SJCRH30 (cell line): Measurements from ENCODE around the gene KCNAB2. TPM values are rescaled to one million over a fixed set of nuclear protein-coding genes. Genes with fewer than 3 reads are reported as not detected.
A peak's percentile ranks its signal among the peaks of the same experiment; 100 is the strongest.
"Not testable (repeated sequence)": the region's sequence is repeated elsewhere in the genome, so short reads cannot be mapped to it uniquely, and the experiment has no call there.

Experiments used
- DNase-seq, 2 experiments: peaks; one replicate each; pipeline ENCODE4 v3.0.0-alpha.2; 2015 to 2020
- H3K27ac ChIP-seq: fragments of 250-450 bp; sonication (Bioruptor Pico); 2 replicates; pipeline ENCODE4 v1.5.1; 2020; ENCODE audit warnings: mild to moderate bottlenecking, moderate library complexity
- H3K27me3 ChIP-seq: fragments of 250-450 bp; sonication (Bioruptor Pico); 2 replicates; pipeline ENCODE4 v1.5.1; 2020; ENCODE audit warnings: mild to moderate bottlenecking, moderate library complexity
- H3K36me3 ChIP-seq: fragments of 250-450 bp; sonication (Bioruptor Pico); 2 replicates; pipeline ENCODE4 v1.5.1; 2020; ENCODE audit warnings: mild to moderate bottlenecking, moderate library complexity
- H3K4me1 ChIP-seq: fragments of 250-450 bp; sonication (Bioruptor Pico); 2 replicates; pipeline ENCODE4 v1.5.1; 2020; ENCODE audit warnings: mild to moderate bottlenecking, moderate library complexity
- H3K4me3 ChIP-seq: fragments of 250-450 bp; sonication (Bioruptor Pico); 2 replicates; pipeline ENCODE4 v1.5.1; 2020; ENCODE audit warnings: mild to moderate bottlenecking, moderate library complexity
- H3K9me3 ChIP-seq: fragments of 250-450 bp; sonication (Bioruptor Pico); replicated peaks from 2 replicates; pipeline ENCODE4 v1.5.1; 2020; ENCODE audit warnings: mild to moderate bottlenecking, moderate library complexity
- total RNA-seq: library from RNA; depleted of rRNA; stranded (reverse); fragments of >200 nt; shearing (Covaris generic); gene quantifications from 2 replicates; pipeline ENCODE4 v1.2.3, GENCODE V29; 2014

KCNAB2 gene
- total RNA-seq, 1 experiment from 2014 or later, result 0.77 TPM

- no peaks in the 10 kb centered on the region for H3K36me3 ChIP-seq
- H3K27ac ChIP-seq, result no peak overlapping the region
- H3K4me1 ChIP-seq, result no peaks in the 10 kb centered on the region
- no peaks in the 10 kb centered on the region for H3K9me3 ChIP-seq
- peaks cover 56% of the 10 kb centered on the region for H3K27me3 ChIP-seq
- no peak overlapping the region for H3K4me3 ChIP-seq
- DNase-seq, result no peak
Observed at GRCh38 chr1:6045110-6045502, 582 bp upstream of the KCNAB2 start.

- H3K4me1 ChIP-seq, result no peaks in the 10 kb centered on the region
- no peaks in the 10 kb centered on the region for H3K36me3 ChIP-seq
- peaks cover 50% of the 10 kb centered on the region for H3K27me3 ChIP-seq
- no peak for DNase-seq
- no peaks in the 10 kb centered on the region for H3K9me3 ChIP-seq
- H3K27ac ChIP-seq, result no peak overlapping the region
- no peak overlapping the region for H3K4me3 ChIP-seq
Observed at GRCh38 chr1:6046279-6046678, 591 bp downstream of the KCNAB2 start.

- Histone ChIP-seq H3K4me1 (no peaks in the 10 kb centered on the region), H3K36me3 (no peaks in the 10 kb centered on the region), H3K27ac (no peak overlapping the region), H3K4me3 (no peak overlapping the region), H3K9me3 (no peaks in the 10 kb centered on the region), H3K27me3 (peaks cover 46% of the 10 kb centered on the region)
- no peak for DNase-seq
Observed at GRCh38 chr1:6048179-6048867, 2.6 kb downstream of the KCNAB2 start.

- Histone ChIP-seq H3K27ac (no peak overlapping the region), H3K27me3 (peaks cover 35% of the 10 kb centered on the region), H3K4me1 (no peaks in the 10 kb centered on the region), H3K9me3 (no peaks in the 10 kb centered on the region), H3K4me3 (no peak overlapping the region), H3K36me3 (no peaks in the 10 kb centered on the region)
- DNase-seq, result no peak
Observed at GRCh38 chr1:6049419-6049818, 3.7 kb downstream of the KCNAB2 start.

GRCh38 chr1:6051423-6051822, 5.7 kb downstream of the KCNAB2 start:
- H3K36me3 ChIP-seq, result no peaks in the 10 kb centered on the region
- no peak overlapping the region for H3K27ac ChIP-seq
- DNase-seq, result no peak
- H3K27me3 ChIP-seq, result peaks cover 20% of the 10 kb centered on the region
- no peaks in the 10 kb centered on the region for H3K9me3 ChIP-seq
- H3K4me1 ChIP-seq, result no peaks in the 10 kb centered on the region
- H3K4me3 ChIP-seq, result no peak overlapping the region

GRCh38 chr1:6052543-6053205, 7.0 kb downstream of the KCNAB2 start:
- no peaks in the 10 kb centered on the region for H3K9me3 ChIP-seq
- no peaks in the 10 kb centered on the region for H3K36me3 ChIP-seq
- DNase-seq, result peak; percentile 73 to 85
- no peak overlapping the region for H3K4me3 ChIP-seq
- H3K27ac ChIP-seq, result no peak overlapping the region
- no peaks in the 10 kb centered on the region for H3K4me1 ChIP-seq
- peaks cover 17% of the 10 kb centered on the region for H3K27me3 ChIP-seq

GRCh38 chr1:6053206-6053546, 7.5 kb downstream of the KCNAB2 start:
- H3K4me3 ChIP-seq, result no peak overlapping the region
- H3K9me3 ChIP-seq, result no peaks in the 10 kb centered on the region
- no peaks in the 10 kb centered on the region for H3K4me1 ChIP-seq
- no peak for DNase-seq
- no peaks in the 10 kb centered on the region for H3K36me3 ChIP-seq
- H3K27me3 ChIP-seq, result peaks cover 19% of the 10 kb centered on the region
- H3K27ac ChIP-seq, result no peak overlapping the region

- H3K27me3 ChIP-seq, result peaks cover 23% of the 10 kb centered on the region
- H3K9me3 ChIP-seq, result no peaks in the 10 kb centered on the region
- no peak overlapping the region for H3K27ac ChIP-seq
- DNase-seq, result no peak
- H3K4me3 ChIP-seq, result no peak overlapping the region
- no peaks in the 10 kb centered on the region for H3K36me3 ChIP-seq
- no peaks in the 10 kb centered on the region for H3K4me1 ChIP-seq
Observed at GRCh38 chr1:6054596-6054995, 8.9 kb downstream of the KCNAB2 start.

- no peak overlapping the region for H3K4me3 ChIP-seq
- H3K27ac ChIP-seq, result no peak overlapping the region
- DNase-seq, result no peak
- no peaks in the 10 kb centered on the region for H3K36me3 ChIP-seq
- no peaks in the 10 kb centered on the region for H3K9me3 ChIP-seq
- peaks cover 29% of the 10 kb centered on the region for H3K27me3 ChIP-seq
- no peaks in the 10 kb centered on the region for H3K4me1 ChIP-seq
Observed at GRCh38 chr1:6056572-6056948, 10.9 kb downstream of the KCNAB2 start.

- H3K4me3 ChIP-seq, result no peak overlapping the region
- H3K27ac ChIP-seq, result no peak overlapping the region
- H3K36me3 ChIP-seq, result no peaks in the 10 kb centered on the region
- no peaks in the 10 kb centered on the region for H3K9me3 ChIP-seq
- no peak for DNase-seq
- peaks cover 30% of the 10 kb centered on the region for H3K27me3 ChIP-seq
- H3K4me1 ChIP-seq, result no peaks in the 10 kb centered on the region
Observed at GRCh38 chr1:6057170-6057845, 11.6 kb downstream of the KCNAB2 start.

GRCh38 chr1:6059866-6060265, 14.2 kb downstream of the KCNAB2 start:
- Histone ChIP-seq H3K9me3 (no peaks in the 10 kb centered on the region), H3K4me1 (peaks cover 1% of the 10 kb centered on the region; the same call in 1 of the 2 replicates), H3K27ac (no peak overlapping the region), H3K27me3 (peaks cover 39% of the 10 kb centered on the region), H3K4me3 (no peak overlapping the region), H3K36me3 (no peaks in the 10 kb centered on the region)
- DNase-seq, result no peak

- Histone ChIP-seq H3K4me1 (peaks cover 6% of the 10 kb centered on the region; the same call in 1 of the 2 replicates), H3K4me3 (no peak overlapping the region), H3K27ac (no peak overlapping the region), H3K36me3 (no peaks in the 10 kb centered on the region), H3K9me3 (no peaks in the 10 kb centered on the region), H3K27me3 (peaks cover 62% of the 10 kb centered on the region)
- no peak for DNase-seq
Observed at GRCh38 chr1:6062670-6063069, 17.0 kb downstream of the KCNAB2 start.

- H3K9me3 ChIP-seq, H3K4me1 ChIP-seq, H3K36me3 ChIP-seq, H3K27ac ChIP-seq, H3K4me3 ChIP-seq, DNase-seq: not testable (repeated sequence)
- peaks cover 62% of the 10 kb centered on the region for H3K27me3 ChIP-seq
Observed at GRCh38 chr1:6063532-6064053, 17.9 kb downstream of the KCNAB2 start.

- Histone ChIP-seq H3K27me3 (peaks cover 55% of the 10 kb centered on the region), H3K9me3 (no peaks in the 10 kb centered on the region), H3K4me3 (no peak overlapping the region), H3K4me1 (peaks cover 6% of the 10 kb centered on the region; the same call in 1 of the 2 replicates), H3K27ac (no peak overlapping the region), H3K36me3 (no peaks in the 10 kb centered on the region)
- peak; percentile 83 to 84 for DNase-seq
Observed at GRCh38 chr1:6065093-6065858, 19.6 kb downstream of the KCNAB2 start.

GRCh38 chr1:6066680-6067079, 21.0 kb downstream of the KCNAB2 start:
- no peak for DNase-seq
- Histone ChIP-seq H3K4me1 (peaks cover 6% of the 10 kb centered on the region; the same call in 1 of the 2 replicates), H3K4me3 (no peak overlapping the region), H3K36me3 (no peaks in the 10 kb centered on the region), H3K9me3 (no peaks in the 10 kb centered on the region), H3K27ac (no peak overlapping the region), H3K27me3 (peaks cover 58% of the 10 kb centered on the region)
